Ishikawa (cell line): ENCODE measurements around the gene ATAD3B.
A peak's percentile ranks its signal among the peaks of the same experiment; 100 is the strongest.

Source experiments
- CREB1 ChIP-seq: IDR thresholded peaks from 2 replicates; pipeline ENCODE4 v1.6.1; 2012; ENCODE audit warnings: low read depth
- RAD21 ChIP-seq: IDR thresholded peaks from 2 replicates; pipeline ENCODE4 v1.6.1; 2012; ENCODE audit warnings: low read depth
- REST ChIP-seq: IDR thresholded peaks from 2 replicates; pipeline ENCODE4 v1.6.1; 2012; ENCODE audit warnings: low read depth, mild to moderate bottlenecking
- TCF12 ChIP-seq: IDR thresholded peaks from 2 replicates; pipeline ENCODE4 v1.6.1; 2012; ENCODE audit warnings: low read depth
- TF ChIP-seq, protein P1 (sequence below): IDR thresholded peaks from 2 replicates; pipeline ENCODE4 v1.6.1; 2012
- TF ChIP-seq, protein P2 (sequence below): IDR thresholded peaks from 2 replicates; pipeline ENCODE4 v1.6.1; 2012

GRCh38 chr1:1543706-1544099 is 72.1 kb downstream of the ATAD3B start:
- TF ChIP-seq RAD21: no peak
- TF ChIP-seq, protein P1, sequence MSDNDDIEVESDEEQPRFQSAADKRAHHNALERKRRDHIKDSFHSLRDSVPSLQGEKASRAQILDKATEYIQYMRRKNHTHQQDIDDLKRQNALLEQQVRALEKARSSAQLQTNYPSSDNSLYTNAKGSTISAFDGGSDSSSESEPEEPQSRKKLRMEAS: peak; percentile 90
- TF ChIP-seq TCF12: no peak
- TF ChIP-seq, protein P2, sequence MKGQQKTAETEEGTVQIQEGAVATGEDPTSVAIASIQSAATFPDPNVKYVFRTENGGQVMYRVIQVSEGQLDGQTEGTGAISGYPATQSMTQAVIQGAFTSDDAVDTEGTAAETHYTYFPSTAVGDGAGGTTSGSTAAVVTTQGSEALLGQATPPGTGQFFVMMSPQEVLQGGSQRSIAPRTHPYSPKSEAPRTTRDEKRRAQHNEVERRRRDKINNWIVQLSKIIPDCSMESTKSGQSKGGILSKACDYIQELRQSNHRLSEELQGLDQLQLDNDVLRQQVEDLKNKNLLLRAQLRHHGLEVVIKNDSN: peak; percentile 63
- TF ChIP-seq CREB1: no peak
- no peak for TF ChIP-seq REST
